Trophoblast cell (in vitro differentiated cells and primary cell): Measurements from ENCODE around the gene NDST1.
A peak's percentile ranks its signal among the peaks of the same experiment; 100 is the strongest.

Source experiments
- DNase-seq, 2 donors: peaks; one replicate each; pipeline ENCODE4 v3.0.0-alpha.2; 2016
- H2AFZ ChIP-seq: 2 replicates; pipeline ENCODE4 v1.6.1; 2013; ENCODE audit warnings: low read length, moderate library complexity, mild to moderate bottlenecking; ENCODE audit not compliant: insufficient read depth, poor library complexity
- H2AK5ac ChIP-seq: 2 replicates; pipeline ENCODE4 v1.6.1; 2013; ENCODE audit warnings: mild to moderate bottlenecking, low read length
- H2BK120ac ChIP-seq: 2 replicates; pipeline ENCODE4 v1.6.1; 2013; ENCODE audit warnings: low read length, mild to moderate bottlenecking, moderate library complexity; ENCODE audit not compliant: insufficient read depth, poor library complexity
- H2BK12ac ChIP-seq: 2 replicates; pipeline ENCODE4 v1.6.1; 2013; ENCODE audit warnings: mild to moderate bottlenecking, low read length, moderate library complexity
- H2BK5ac ChIP-seq: 2 replicates; pipeline ENCODE4 v1.6.1; 2013; ENCODE audit warnings: low read length, low read depth, moderate library complexity, mild to moderate bottlenecking; ENCODE audit not compliant: poor library complexity
- H3K14ac ChIP-seq: 2 replicates; pipeline ENCODE4 v1.6.1; 2013; ENCODE audit warnings: mild to moderate bottlenecking, low read length
- H3K18ac ChIP-seq: 2 replicates; pipeline ENCODE4 v1.6.1; 2013; ENCODE audit warnings: mild to moderate bottlenecking, low read length
- H3K23ac ChIP-seq: 2 replicates; pipeline ENCODE4 v1.6.1; 2013; ENCODE audit warnings: low read length
- H3K27ac ChIP-seq: 2 replicates; pipeline ENCODE4 v1.5.1; 2013; ENCODE audit warnings: low read depth, mild to moderate bottlenecking, inconsistent platforms, low read length, moderate library complexity
- H3K27me3 ChIP-seq: 2 replicates; pipeline ENCODE4 v1.6.1; 2013; ENCODE audit warnings: inconsistent platforms, mild to moderate bottlenecking, low read length, moderate library complexity; ENCODE audit not compliant: insufficient read depth
- H3K36me3 ChIP-seq, 2 experiments: 1 replicate in 1 of 2; 2 replicates in 1 of 2; pipeline ENCODE4 v1.6.1; 2013; ENCODE audit warnings: low read length in 2 of 2, mild to moderate bottlenecking in 2 of 2, moderate library complexity in 1 of 2; ENCODE audit not compliant: insufficient read depth in 2 of 2, control insufficient read depth in 1 of 2
- H3K4ac ChIP-seq: 2 replicates; pipeline ENCODE4 v1.6.1; 2013; ENCODE audit warnings: low read depth, mild to moderate bottlenecking, low read length, moderate library complexity
- H3K4me1 ChIP-seq, 2 experiments: 1 replicate in 1 of 2; 2 replicates in 1 of 2; pipeline ENCODE4 v1.6.1; 2013; ENCODE audit warnings: low read length in 2 of 2, mild to moderate bottlenecking in 2 of 2, moderate library complexity in 1 of 2; ENCODE audit not compliant: insufficient read depth in 2 of 2, control insufficient read depth in 1 of 2
- H3K4me2 ChIP-seq: 2 replicates; pipeline ENCODE4 v1.6.1; 2013; ENCODE audit warnings: inconsistent platforms, mild to moderate bottlenecking, low read length, moderate library complexity
- H3K4me3 ChIP-seq: 2 replicates; pipeline ENCODE4 v1.5.1; 2013; ENCODE audit warnings: mild to moderate bottlenecking, low read depth, low read length, inconsistent platforms
- H3K79me1 ChIP-seq: one replicate; pipeline ENCODE4 v1.6.1; 2013; ENCODE audit warnings: low read length
- H3K79me2 ChIP-seq: 2 replicates; pipeline ENCODE4 v1.6.1; 2013; ENCODE audit warnings: low read length, mild to moderate bottlenecking; ENCODE audit not compliant: control insufficient read depth, insufficient read depth, poor library complexity
- H3K9ac ChIP-seq: 2 replicates; pipeline ENCODE4 v1.6.1; 2013; ENCODE audit warnings: mild to moderate bottlenecking, low read length
- H3K9me3 ChIP-seq: 2 replicates; pipeline ENCODE4 v1.6.1; 2013; ENCODE audit warnings: low read depth, mild to moderate bottlenecking, control low read depth, inconsistent platforms, low read length; ENCODE audit not compliant: insufficient read depth
- H4K12ac ChIP-seq: 2 replicates; pipeline ENCODE4 v1.6.1; 2013; ENCODE audit warnings: low read depth, mild to moderate bottlenecking, low read length, moderate library complexity
- H4K8ac ChIP-seq: 2 replicates; pipeline ENCODE4 v1.6.1; 2013; ENCODE audit warnings: low read depth, mild to moderate bottlenecking, low read length, moderate library complexity
- H4K91ac ChIP-seq: one replicate; pipeline ENCODE4 v1.6.1; 2013; ENCODE audit warnings: low read depth, mild to moderate bottlenecking, low read length, moderate library complexity
- WGBS: extraction: QIAGEN DNeasy Blood & Tissue Kit; methylation state at CpG from one replicate; pipeline ENCODE4 v1.1.7; 2013; ENCODE audit warnings: missing lambda C conversion rate; ENCODE audit not compliant: insufficient read length, insufficient coverage; ENCODE audit errors: extremely low coverage; 5-methylcytosine and 5-hydroxymethylcytosine counted together

NDST1 gene

DNA sequence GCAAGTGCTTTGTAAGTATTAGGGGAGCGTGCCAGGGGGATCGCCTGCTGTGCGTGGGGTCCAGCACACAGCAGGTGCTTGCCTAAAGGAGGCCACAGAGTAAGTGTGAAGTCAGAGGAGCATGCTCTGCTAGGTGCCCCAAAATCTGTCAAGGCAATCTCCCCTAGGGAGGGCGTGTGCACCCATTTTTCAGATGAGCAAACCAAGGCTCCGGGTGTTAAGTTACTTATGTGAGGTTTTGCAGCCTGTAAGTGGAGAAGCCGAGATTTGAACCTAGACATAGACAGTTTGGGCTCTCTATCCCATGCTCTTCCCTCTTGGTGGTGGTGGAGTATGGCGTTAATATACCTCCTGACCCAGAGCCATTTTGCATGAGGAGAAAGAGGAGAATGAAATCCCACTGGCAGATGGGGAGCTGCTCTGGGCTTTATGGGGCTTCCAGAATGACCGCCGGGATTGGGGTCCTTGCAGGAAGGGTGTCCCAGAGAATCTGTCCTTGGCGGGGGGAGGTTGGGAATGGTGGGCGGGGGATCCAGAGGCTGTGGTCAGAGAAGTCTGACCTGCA lies 14.1 kb downstream of the NDST1 start:
- Histone ChIP-seq H3K4me1 (peaks cover 13 to 24% of the 10 kb centered on the region in 2 experiments), H3K4me3 (no peak overlapping the region), H3K4me2 (no peak overlapping the region), H3K79me2 (peaks cover 26% of the 10 kb centered on the region), H3K23ac (no peak overlapping the region), H4K12ac (no peak overlapping the region), H4K91ac (no peak overlapping the region), H3K27ac (no peak overlapping the region), H3K9me3 (no peaks in the 10 kb centered on the region), H4K8ac (no peak overlapping the region), H3K27me3 (no peaks in the 10 kb centered on the region), H2AFZ (no peak overlapping the region), H2BK120ac (no peak overlapping the region), H2BK5ac (no peak overlapping the region), H3K9ac (no peak overlapping the region), H3K79me1 (no peaks in the 10 kb centered on the region), H3K4ac (peak overlapping the region; percentile 41), H3K14ac (no peak overlapping the region), H2BK12ac (no peak overlapping the region), H3K36me3 (peaks cover 64 to 74% of the 10 kb centered on the region in 2 experiments), H3K18ac (no peak overlapping the region), H2AK5ac (no peak overlapping the region)
- no peak for DNase-seq
- WGBS, result no CpG with 5 or more reads among the region's 11 CpGs

- no peak overlapping the region for H3K27ac ChIP-seq
- H3K18ac ChIP-seq, result no peak overlapping the region
- peaks cover 24% of the 10 kb centered on the region for H3K79me2 ChIP-seq
- no peaks in the 10 kb centered on the region for H3K9me3 ChIP-seq
- H4K12ac ChIP-seq, result no peak overlapping the region
- H4K8ac ChIP-seq, result no peak overlapping the region
- no peak overlapping the region for H2AK5ac ChIP-seq
- H2BK120ac ChIP-seq, result no peak overlapping the region
- peaks cover 13 to 22% of the 10 kb centered on the region in 2 experiments for H3K4me1 ChIP-seq
- H3K27me3 ChIP-seq, result no peaks in the 10 kb centered on the region
- H3K79me1 ChIP-seq, result no peaks in the 10 kb centered on the region
- DNase-seq, result no peak
- H2AFZ ChIP-seq, result no peak overlapping the region
- peak overlapping the region; percentile 53 for H3K4ac ChIP-seq
- WGBS, result no CpG with 5 or more reads among the region's 14 CpGs
- no peak overlapping the region for H3K9ac ChIP-seq
- H3K23ac ChIP-seq, result no peak overlapping the region
- H4K91ac ChIP-seq, result no peak overlapping the region
- H2BK12ac ChIP-seq, result no peak overlapping the region
- no peak overlapping the region for H2BK5ac ChIP-seq
- H3K14ac ChIP-seq, result no peak overlapping the region
- H3K4me3 ChIP-seq, result no peak overlapping the region
- no peak overlapping the region for H3K4me2 ChIP-seq
- H3K36me3 ChIP-seq, result peaks cover 67 to 80% of the 10 kb centered on the region in 2 experiments
Measured at GRCh38 chr5:150522504-150523414, 14.8 kb downstream of the NDST1 start.

DNA sequence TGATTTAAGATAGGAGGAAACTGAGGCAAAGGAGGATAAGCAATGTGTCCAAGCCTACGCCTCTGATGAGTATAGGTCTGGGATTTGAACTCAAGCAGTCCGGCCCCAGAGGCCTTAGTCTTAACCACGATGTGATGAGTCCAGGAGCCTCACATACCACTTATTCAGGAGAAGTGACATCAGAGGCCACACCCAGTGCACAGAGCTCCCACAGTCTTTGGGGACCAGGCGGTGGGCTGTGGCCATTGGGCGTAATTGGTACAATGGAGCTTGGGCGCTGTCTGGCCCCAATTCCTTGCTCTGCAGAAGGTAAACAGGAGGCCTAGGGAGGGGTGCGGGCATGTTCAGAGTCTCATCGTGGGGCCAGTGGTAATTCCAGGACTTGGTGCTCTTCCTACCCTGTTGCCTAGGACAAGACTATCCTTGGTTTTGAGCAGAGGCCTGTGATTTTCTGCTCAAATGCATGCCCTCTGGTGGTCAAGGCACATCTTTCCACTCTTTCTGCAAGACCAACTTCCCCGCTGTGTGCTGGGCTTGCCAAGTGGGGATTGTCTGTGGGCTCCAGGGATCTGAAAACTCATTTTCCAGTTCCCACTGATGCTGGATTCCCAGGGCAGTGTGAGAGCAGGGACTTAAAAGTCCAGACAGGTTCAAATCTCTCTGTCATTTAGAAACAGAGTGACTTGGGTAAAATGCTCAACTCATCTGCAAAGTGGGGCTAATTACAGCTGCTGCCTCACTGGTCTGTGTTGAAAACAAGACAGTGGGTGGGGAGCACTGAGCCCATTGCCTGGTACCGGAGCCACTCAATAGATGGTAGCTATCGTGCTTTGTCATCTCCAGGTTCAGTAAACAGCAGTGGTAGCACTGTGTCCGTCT lies 15.8 kb downstream of the NDST1 start:
- Histone ChIP-seq H2BK120ac (no peak overlapping the region), H4K91ac (no peak overlapping the region), H3K9ac (no peak overlapping the region), H2AK5ac (no peak overlapping the region), H3K4ac (peak overlapping the region; percentile 53), H3K27ac (no peak overlapping the region), H3K79me2 (peaks cover 22% of the 10 kb centered on the region), H2AFZ (no peak overlapping the region), H3K4me2 (no peak overlapping the region), H3K14ac (no peak overlapping the region), H3K4me3 (no peak overlapping the region), H2BK12ac (no peak overlapping the region), H3K27me3 (no peaks in the 10 kb centered on the region), H4K8ac (no peak overlapping the region), H3K4me1 (peaks cover 13 to 20% of the 10 kb centered on the region in 2 experiments), H3K18ac (peak overlapping the region; percentile 32), H3K23ac (no peak overlapping the region), H4K12ac (no peak overlapping the region), H3K79me1 (no peaks in the 10 kb centered on the region), H3K9me3 (no peaks in the 10 kb centered on the region), H2BK5ac (no peak overlapping the region), H3K36me3 (peaks cover 69 to 82% of the 10 kb centered on the region in 2 experiments)
- WGBS, result no CpG with 5 or more reads among the region's 12 CpGs
- DNase-seq, result peak; percentile 25 to 72

GRCh38 chr5:150525163-150525562 lies 17.2 kb downstream of the NDST1 start:
- Histone ChIP-seq H3K9me3 (no peaks in the 10 kb centered on the region), H2BK12ac (no peak overlapping the region), H3K9ac (no peak overlapping the region), H3K27ac (no peak overlapping the region), H3K79me2 (peaks cover 17% of the 10 kb centered on the region), H3K27me3 (no peaks in the 10 kb centered on the region), H2BK120ac (no peak overlapping the region), H3K18ac (no peak overlapping the region), H3K79me1 (no peaks in the 10 kb centered on the region), H3K4me3 (no peak overlapping the region), H4K12ac (no peak overlapping the region), H3K14ac (no peak overlapping the region), H4K8ac (no peak overlapping the region), H2BK5ac (no peak overlapping the region), H2AK5ac (no peak overlapping the region), H2AFZ (no peak overlapping the region), H3K23ac (no peak overlapping the region), H3K4me2 (no peak overlapping the region), H4K91ac (no peak overlapping the region), H3K4me1 (peaks cover 13 to 18% of the 10 kb centered on the region in 2 experiments), H3K4ac (peak overlapping the region; percentile 48), H3K36me3 (peaks cover 61 to 79% of the 10 kb centered on the region in 2 experiments)
- no CpG with 5 or more reads among the region's 8 CpGs for WGBS
- DNase-seq, result no peak
